MM.1S (cell line): ENCODE measurements around the gene EXTL1.

ENCODE experiments used
- DNase-seq: peaks from one replicate; pipeline ENCODE4 v3.0.0-alpha.2; 2015
- H2AFZ ChIP-seq: fragments of 300-600 bp; sonication (generic); 2 replicates; pipeline ENCODE4 v1.6.0; 2016; ENCODE audit warnings: antibody characterized with exemption, low read length
- H3F3A ChIP-seq: fragments of 300-600 bp; sonication (generic); 2 replicates; pipeline ENCODE4 v1.6.1; 2016; ENCODE audit warnings: mild to moderate bottlenecking, antibody characterized with exemption, low read length, moderate library complexity, mixed read lengths; ENCODE audit not compliant: insufficient read depth
- H3K27ac ChIP-seq: fragments of 300-600 bp; sonication (generic); 2 replicates; pipeline ENCODE4 v1.5.1; 2016; ENCODE audit warnings: mild to moderate bottlenecking, low read length
- H3K27me3 ChIP-seq: fragments of 300-600 bp; sonication (generic); replicated peaks from 2 replicates; pipeline ENCODE4 v1.6.0; 2016; ENCODE audit warnings: low read length; ENCODE audit not compliant: insufficient read depth
- H3K36me3 ChIP-seq: fragments of 300-600 bp; sonication (generic); replicated peaks from 2 replicates; pipeline ENCODE4 v1.6.1; 2016; ENCODE audit warnings: mild to moderate bottlenecking, low read length, mixed read lengths; ENCODE audit not compliant: insufficient read depth
- H3K4me1 ChIP-seq: fragments of 300-600 bp; sonication (generic); 2 replicates; pipeline ENCODE4 v1.6.1; 2016; ENCODE audit warnings: low read length, mixed read lengths
- H3K4me2 ChIP-seq: fragments of 300-600 bp; sonication (generic); 2 replicates; pipeline ENCODE4 v1.6.0; 2016; ENCODE audit warnings: low read depth, low read length
- H3K4me3 ChIP-seq: fragments of 300-600 bp; sonication (generic); 2 replicates; pipeline ENCODE4 v1.5.1; 2016; ENCODE audit warnings: low read length, mixed read lengths
- H3K79me2 ChIP-seq: fragments of 300-600 bp; sonication (generic); 2 replicates; pipeline ENCODE4 v1.6.1; 2016; ENCODE audit warnings: mixed run types, low read length, mixed read lengths
- H3K9ac ChIP-seq: fragments of 300-600 bp; sonication (generic); 2 replicates; pipeline ENCODE4 v1.6.1; 2016; ENCODE audit warnings: low read length, mixed read lengths
- H3K9me2 ChIP-seq: fragments of 300-600 bp; sonication (generic); replicated peaks from 2 replicates; pipeline ENCODE4 v1.6.1; 2016; ENCODE audit warnings: mild to moderate bottlenecking, low read length, mixed read lengths; ENCODE audit not compliant: insufficient read depth
- H3K9me3 ChIP-seq: fragments of 300-600 bp; sonication (generic); replicated peaks from 2 replicates; pipeline ENCODE4 v1.6.1; 2016; ENCODE audit warnings: mild to moderate bottlenecking, low read length, mixed read lengths; ENCODE audit not compliant: insufficient read depth
- H4K20me1 ChIP-seq: fragments of 300-600 bp; sonication (generic); 2 replicates; pipeline ENCODE4 v1.6.1; 2016; ENCODE audit warnings: mild to moderate bottlenecking, low read length, moderate library complexity, mixed read lengths; ENCODE audit not compliant: insufficient read depth
- EZH2 ChIP-seq: fragments of 300-600 bp; sonication (generic); optimal IDR thresholded peaks from 2 replicates; pipeline ENCODE3; 2017; ENCODE audit warnings: low read depth, mild to moderate bottlenecking, antibody characterized with exemption, low read length, mixed read lengths
- EZH2phosphoT487 ChIP-seq: fragments of 300-600 bp; sonication (generic); IDR thresholded peaks from 2 replicates; pipeline ENCODE4 v1.6.1; 2018; ENCODE audit warnings: antibody characterized with exemption, low read length
- TF ChIP-seq, protein P1 (sequence below): fragments of 300-600 bp; sonication (generic); IDR thresholded peaks from 2 replicates; pipeline ENCODE4 v1.5.1; 2016; ENCODE audit warnings: antibody characterized with exemption, low read length, mixed read lengths

The EXTL1 gene

DNA sequence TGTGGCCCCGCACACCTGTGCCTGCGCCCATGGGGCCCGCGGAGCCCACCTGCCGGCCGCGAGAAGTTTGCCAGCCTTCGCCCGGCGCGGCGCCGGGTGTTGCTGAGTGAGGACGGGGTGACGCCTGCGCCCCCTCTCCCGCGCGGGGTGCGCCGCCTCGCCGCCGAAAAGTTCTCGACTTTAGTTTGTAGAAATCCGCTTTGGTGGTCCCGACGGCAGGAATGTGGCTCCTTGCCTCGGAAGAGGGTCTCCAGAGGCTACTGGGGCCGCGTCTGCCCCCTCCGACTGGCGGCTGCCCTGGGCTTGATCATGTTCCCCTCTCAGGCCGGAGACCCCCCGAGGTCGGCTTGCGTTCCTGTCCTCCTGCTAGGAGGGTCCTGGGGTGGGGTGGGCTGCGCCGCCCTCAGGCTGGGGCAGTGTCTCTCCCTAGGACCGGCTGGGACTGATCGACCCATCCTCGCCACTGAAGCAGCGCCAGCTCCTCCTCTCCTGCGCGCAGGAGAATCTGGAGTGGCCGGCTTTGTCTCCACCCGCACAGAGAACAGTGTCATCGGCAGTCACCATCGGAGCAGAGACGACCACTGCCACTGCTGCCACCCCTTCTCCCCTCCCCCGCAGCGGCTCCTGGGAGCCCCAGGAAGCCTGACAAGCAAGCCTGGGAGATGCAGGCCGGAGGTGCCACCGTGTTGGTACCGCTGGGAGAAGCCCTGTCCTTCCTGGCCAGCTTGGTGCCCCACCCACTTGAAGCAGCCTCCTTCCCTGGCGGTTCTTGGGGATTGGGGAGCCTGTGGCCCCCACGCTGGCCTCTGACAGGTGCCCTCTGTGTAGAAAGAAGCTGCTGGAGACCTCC, 24.9 kb downstream of the EXTL1 start:
- Histone ChIP-seq H3K9me3 (no peaks in the 10 kb centered on the region), H3F3A (no peaks in the 10 kb centered on the region), H3K79me2 (no peaks in the 10 kb centered on the region), H3K36me3 (no peaks in the 10 kb centered on the region), H3K4me2 (no peak overlapping the region), H4K20me1 (no peaks in the 10 kb centered on the region), H3K27me3 (peaks cover 87% of the 10 kb centered on the region), H2AFZ (no peak overlapping the region), H3K4me3 (no peak overlapping the region), H3K9ac (no peak overlapping the region), H3K4me1 (no peaks in the 10 kb centered on the region), H3K9me2 (no peaks in the 10 kb centered on the region), H3K27ac (no peak overlapping the region)
- no peak for DNase-seq
- TF ChIP-seq, protein P1, sequence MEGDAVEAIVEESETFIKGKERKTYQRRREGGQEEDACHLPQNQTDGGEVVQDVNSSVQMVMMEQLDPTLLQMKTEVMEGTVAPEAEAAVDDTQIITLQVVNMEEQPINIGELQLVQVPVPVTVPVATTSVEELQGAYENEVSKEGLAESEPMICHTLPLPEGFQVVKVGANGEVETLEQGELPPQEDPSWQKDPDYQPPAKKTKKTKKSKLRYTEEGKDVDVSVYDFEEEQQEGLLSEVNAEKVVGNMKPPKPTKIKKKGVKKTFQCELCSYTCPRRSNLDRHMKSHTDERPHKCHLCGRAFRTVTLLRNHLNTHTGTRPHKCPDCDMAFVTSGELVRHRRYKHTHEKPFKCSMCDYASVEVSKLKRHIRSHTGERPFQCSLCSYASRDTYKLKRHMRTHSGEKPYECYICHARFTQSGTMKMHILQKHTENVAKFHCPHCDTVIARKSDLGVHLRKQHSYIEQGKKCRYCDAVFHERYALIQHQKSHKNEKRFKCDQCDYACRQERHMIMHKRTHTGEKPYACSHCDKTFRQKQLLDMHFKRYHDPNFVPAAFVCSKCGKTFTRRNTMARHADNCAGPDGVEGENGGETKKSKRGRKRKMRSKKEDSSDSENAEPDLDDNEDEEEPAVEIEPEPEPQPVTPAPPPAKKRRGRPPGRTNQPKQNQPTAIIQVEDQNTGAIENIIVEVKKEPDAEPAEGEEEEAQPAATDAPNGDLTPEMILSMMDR, result no peak
- TF ChIP-seq EZH2, result no peak
- no peak for TF ChIP-seq EZH2phosphoT487

DNA sequence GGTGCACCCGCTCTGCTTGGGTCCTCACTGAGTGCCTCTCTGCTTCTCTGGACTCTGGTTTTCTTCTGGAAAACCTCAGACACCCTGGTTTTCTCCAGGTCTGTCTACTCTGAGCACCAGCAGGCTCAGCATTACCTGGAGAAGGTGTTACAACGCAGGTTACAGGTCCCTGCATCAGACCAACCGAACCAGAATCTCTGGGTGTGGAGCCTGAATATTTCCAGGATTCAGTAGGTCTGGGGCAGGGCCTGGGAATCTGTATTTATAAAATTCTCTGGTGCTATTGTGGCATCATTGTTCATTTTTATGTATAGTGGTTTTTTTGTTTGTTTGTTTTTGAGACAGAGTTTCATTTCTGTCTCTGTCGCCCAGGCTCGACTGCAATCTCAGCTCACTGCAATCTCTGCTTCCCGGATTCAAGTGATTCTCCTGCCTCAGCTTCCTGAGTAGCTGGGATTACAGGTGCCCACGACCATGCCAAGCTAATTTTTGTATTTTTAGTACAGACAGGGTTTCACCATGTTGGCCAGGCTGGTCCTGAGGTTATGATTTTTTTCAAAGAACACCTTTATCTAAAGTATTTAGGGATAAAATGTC, 25.8 kb downstream of the EXTL1 start:
- no peak overlapping the region for H3K9ac ChIP-seq
- H3K9me3 ChIP-seq, result no peaks in the 10 kb centered on the region
- no peaks in the 10 kb centered on the region for H3K79me2 ChIP-seq
- no peaks in the 10 kb centered on the region for H3F3A ChIP-seq
- no peak overlapping the region for H3K27ac ChIP-seq
- no peaks in the 10 kb centered on the region for H4K20me1 ChIP-seq
- no peaks in the 10 kb centered on the region for H3K4me1 ChIP-seq
- TF ChIP-seq, protein P1, result no peak
- no peak for TF ChIP-seq EZH2
- no peak for TF ChIP-seq EZH2phosphoT487
- no peak for DNase-seq
- H3K4me2 ChIP-seq, result no peak overlapping the region
- no peak overlapping the region for H3K4me3 ChIP-seq
- H3K9me2 ChIP-seq, result no peaks in the 10 kb centered on the region
- peaks cover 78% of the 10 kb centered on the region for H3K27me3 ChIP-seq
- H2AFZ ChIP-seq, result no peak overlapping the region
- H3K36me3 ChIP-seq, result no peaks in the 10 kb centered on the region

DNA sequence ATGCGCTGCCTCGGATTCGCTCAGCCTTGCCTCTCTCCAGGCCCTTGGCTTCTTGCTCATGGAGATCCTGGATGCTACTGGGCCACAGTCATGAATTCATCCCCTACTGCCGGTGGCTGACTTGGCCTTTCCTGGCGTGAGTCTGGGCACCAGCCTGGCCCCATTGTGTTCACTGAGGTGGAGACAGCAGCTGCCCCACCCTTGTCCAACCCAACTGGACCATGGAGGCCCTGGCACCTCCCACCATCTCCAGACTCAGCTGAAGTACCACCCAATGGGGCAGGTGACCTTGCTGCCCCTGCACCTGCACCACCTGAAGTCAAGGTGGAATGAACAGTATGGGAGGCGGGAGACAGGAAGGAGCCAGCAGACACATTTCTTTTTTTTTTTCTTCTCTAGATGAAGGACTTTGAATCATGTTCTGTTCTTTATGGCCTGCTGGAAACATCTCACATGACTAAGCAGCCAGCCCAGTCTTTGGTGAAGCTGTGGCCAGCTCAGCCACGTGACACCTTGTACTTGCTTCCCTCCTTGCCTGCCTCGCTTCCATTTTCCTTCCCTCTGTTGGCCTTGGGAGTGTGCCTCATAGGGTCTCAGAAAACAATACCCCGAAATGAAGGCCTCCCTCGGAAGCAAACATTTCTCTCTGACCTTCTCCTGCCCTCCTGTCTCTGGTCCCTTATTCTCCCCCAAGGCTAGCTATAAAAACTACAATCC, 28.1 kb downstream of the EXTL1 start:
- no peak overlapping the region for H3K4me2 ChIP-seq

More for the DNA sequence above, 28.1 kb downstream of the EXTL1 start:
- Histone ChIP-seq H4K20me1 (no peaks in the 10 kb centered on the region), H3K79me2 (no peaks in the 10 kb centered on the region), H2AFZ (no peak overlapping the region), H3K9me3 (no peaks in the 10 kb centered on the region), H3K36me3 (no peaks in the 10 kb centered on the region), H3F3A (no peaks in the 10 kb centered on the region), H3K9ac (no peak overlapping the region), H3K27me3 (peaks cover 54% of the 10 kb centered on the region), H3K4me1 (no peaks in the 10 kb centered on the region), H3K9me2 (no peaks in the 10 kb centered on the region), H3K27ac (no peak overlapping the region), H3K4me3 (no peak overlapping the region)
- no peak for DNase-seq
- no peak for TF ChIP-seq EZH2phosphoT487
- TF ChIP-seq, protein P1, result no peak
- TF ChIP-seq EZH2, result no peak
